ENCODE results near the gene HSD17B7. TPM values are rescaled to one million over a fixed set of nuclear protein-coding genes. Genes with fewer than 3 reads are reported as not detected.
"Not testable (repeated sequence)": the region's sequence is repeated elsewhere in the genome, so short reads cannot be mapped to it uniquely, and the experiment has no call there.

HSD17B7 gene
- total and polyA plus RNA-seq, 2 of the 8 experiments (the other 6 are each of a cell fraction or from before 2014, with no cell fraction given): 31.0 to 37.8 TPM

- Histone ChIP-seq H3K4me3 (ENCODE audit: extremely low read depth in 1 of 4, insufficient read depth in 2 of 4, low read depth in 3 of 4, low read length in 4 of 4) (no peak overlapping the region), H4K91ac (replicated peaks; ENCODE audit: insufficient read length, low read length) (no peak overlapping the region), H4K5ac (ENCODE audit: insufficient read length, low read depth, low read length) (no peak overlapping the region), H3K18ac (ENCODE audit: extremely low read depth, low read length) (no peak overlapping the region), H3K27ac (ENCODE audit: low read depth, low read length) (no peak overlapping the region), H2AK5ac (ENCODE audit: low read depth, low read length) (no peak overlapping the region), H3K56ac (replicated peaks; ENCODE audit: insufficient read length, low read depth, low read length) (no peak overlapping the region), H3K14ac (ENCODE audit: insufficient read length) (no peak overlapping the region), H2BK20ac (ENCODE audit: low read length) (no peak overlapping the region), H2BK5ac (ENCODE audit: low read depth, low read length) (no peak overlapping the region), H3K23me2 (ENCODE audit: low read depth, low read length) (no peaks in the 10 kb centered on the region), H3K4me2 (ENCODE audit: insufficient read depth in 1 of 2, low read depth in 2 of 2, low read length in 2 of 2) (no peak overlapping the region), H2BK15ac (ENCODE audit: low read length) (no peak overlapping the region), H4K20me1 (replicated peaks in 1 of 2; ENCODE audit: control insufficient read depth in 1 of 2, insufficient read depth in 2 of 2, low read length in 2 of 2) (no peaks in the 10 kb centered on the region), H3K4me1 (replicated peaks in 1 of 4; ENCODE audit: control insufficient read depth in 3 of 4, insufficient read depth in 4 of 4, low read length in 3 of 4) (no peaks in the 10 kb centered on the region), H3K36me3 (ENCODE audit: control insufficient read depth in 2 of 4, insufficient read depth in 4 of 4, low read length in 3 of 4) (no peaks in the 10 kb centered on the region), H3K9me3 (ENCODE audit: insufficient read depth in 2 of 2, low read depth in 1 of 2, low read length in 1 of 2) (no peaks in the 10 kb centered on the region), H3K4ac (replicated peaks; ENCODE audit: insufficient read length, low read depth, low read length) (no peak overlapping the region), H3K79me2 (ENCODE audit: control insufficient read depth in 1 of 2, insufficient read depth in 2 of 2, low read length in 2 of 2) (no peaks in the 10 kb centered on the region), H2BK12ac (ENCODE audit: low read depth, low read length) (no peak overlapping the region), H2BK120ac (replicated peaks; ENCODE audit: low read depth, low read length) (no peak overlapping the region), H3K23ac (ENCODE audit: insufficient read length) (no peak overlapping the region), H2AFZ (ENCODE audit: low read length) (no peak overlapping the region), H3K79me1 (ENCODE audit: low read depth, low read length) (no peaks in the 10 kb centered on the region), H4K8ac (ENCODE audit: extremely low read depth, insufficient read depth, low read length) (no peak overlapping the region), H3K27me3 (replicated peaks in 1 of 4; ENCODE audit: control insufficient read depth in 3 of 4, extremely low read depth in 1 of 4, insufficient read depth in 3 of 4, low read length in 3 of 4) (peaks cover 0 to 2% (median 0%) of the 10 kb centered on the region in 4 experiments; a peak in 1 of 7 replicates), H3K9ac (replicated peaks in 1 of 4; ENCODE audit: extremely low read depth in 1 of 4, low read depth in 3 of 4, low read length in 3 of 4) (no peak overlapping the region)
- TF ChIP-seq FOSL1 (IDR thresholded peaks at IDR 0.05; ENCODE audit: insufficient read depth, low read depth, low read length) (no peak), SP2 (IDR thresholded peaks at IDR 0.05; ENCODE audit: low read length) (no peak), CHD1 (IDR thresholded peaks at IDR 0.05; ENCODE audit: low read depth, low read length) (no peak)
- CTCF ChIA-PET (ENCODE audit: partially characterized antibody): interaction anchor here (1.3 kb wide), 1 partner anchor 17 kb away, joined by 3 read pairs; no protein-coding TSS in a partner anchor
- POLR2A ChIA-PET (ENCODE audit: partially characterized antibody): no interaction called here
- DNase-seq (ENCODE audit: low read depth in 1 of 2, low spot score in 2 of 2) (no peak), FAIRE-seq (no peak)
Observed at GRCh38 chr1:162782671-162783070, 7.8 kb upstream of the HSD17B7 start.

GRCh38 chr1:162784926-162785325, 5.6 kb upstream of the HSD17B7 start:
- H3K4me2 ChIP-seq (ENCODE audit: insufficient read depth in 1 of 2, low read depth in 2 of 2, low read length in 2 of 2); H2BK20ac ChIP-seq (ENCODE audit: low read length); H3K56ac ChIP-seq (replicated peaks; ENCODE audit: insufficient read length, low read depth, low read length); H3K27me3 ChIP-seq (replicated peaks in 1 of 4; ENCODE audit: control insufficient read depth in 3 of 4, extremely low read depth in 1 of 4, insufficient read depth in 3 of 4, low read length in 3 of 4); H2BK5ac ChIP-seq (ENCODE audit: low read depth, low read length); H2AFZ ChIP-seq (ENCODE audit: low read length); H3K4ac ChIP-seq (replicated peaks; ENCODE audit: insufficient read length, low read depth, low read length); H3K14ac ChIP-seq (ENCODE audit: insufficient read length); H3K23ac ChIP-seq (ENCODE audit: insufficient read length); H2BK120ac ChIP-seq (replicated peaks; ENCODE audit: low read depth, low read length); H3K79me1 ChIP-seq (ENCODE audit: low read depth, low read length); CTCF ChIA-PET (ENCODE audit: partially characterized antibody); H3K9me3 ChIP-seq (ENCODE audit: insufficient read depth in 2 of 2, low read depth in 1 of 2, low read length in 1 of 2); H3K9ac ChIP-seq (replicated peaks in 1 of 4; ENCODE audit: extremely low read depth in 1 of 4, low read depth in 3 of 4, low read length in 3 of 4); H3K4me1 ChIP-seq (replicated peaks in 1 of 4; ENCODE audit: control insufficient read depth in 3 of 4, insufficient read depth in 4 of 4, low read length in 3 of 4); POLR2A ChIA-PET (ENCODE audit: partially characterized antibody); H3K36me3 ChIP-seq (ENCODE audit: control insufficient read depth in 2 of 4, insufficient read depth in 4 of 4, low read length in 3 of 4); H2BK15ac ChIP-seq (ENCODE audit: low read length); H3K18ac ChIP-seq (ENCODE audit: extremely low read depth, low read length); FAIRE-seq; DNase-seq (ENCODE audit: low read depth in 1 of 2, low spot score in 2 of 2); H3K79me2 ChIP-seq (ENCODE audit: control insufficient read depth in 1 of 2, insufficient read depth in 2 of 2, low read length in 2 of 2); H4K20me1 ChIP-seq (replicated peaks in 1 of 2; ENCODE audit: control insufficient read depth in 1 of 2, insufficient read depth in 2 of 2, low read length in 2 of 2); H4K8ac ChIP-seq (ENCODE audit: extremely low read depth, insufficient read depth, low read length); H4K5ac ChIP-seq (ENCODE audit: insufficient read length, low read depth, low read length); H3K23me2 ChIP-seq (ENCODE audit: low read depth, low read length); H3K4me3 ChIP-seq (ENCODE audit: extremely low read depth in 1 of 4, insufficient read depth in 2 of 4, low read depth in 3 of 4, low read length in 4 of 4); H2AK5ac ChIP-seq (ENCODE audit: low read depth, low read length); H3K27ac ChIP-seq (ENCODE audit: low read depth, low read length); H4K91ac ChIP-seq (replicated peaks; ENCODE audit: insufficient read length, low read length); H2BK12ac ChIP-seq (ENCODE audit: low read depth, low read length): not testable (repeated sequence)
- WGBS, 2 experiments (ENCODE audit: extremely low coverage in 1 of 2, insufficient coverage in 1 of 2, insufficient read length in 1 of 2, insufficient replicate concordance in 2 of 2, low coverage in 1 of 2, low lambda C conversion rate in 2 of 2, missing lambda C conversion rate in 1 of 2): no CpG with 5 or more reads among the region's 1 CpG
